Right cardiac atrium (tissue), 5 donors: ENCODE measurements around the gene SAMD4A. TPM values are rescaled to one million over a fixed set of nuclear protein-coding genes. Genes with fewer than 3 reads are reported as not detected.
"Not testable (repeated sequence)": the region's sequence is repeated elsewhere in the genome, so short reads cannot be mapped to it uniquely, and the experiment has no call there.

Experiments
- ATAC-seq, 2 donors: fragments of 200-7000 bp; cut with Tn5 transposase; one replicate each; pipeline versions ENCODE4 v1.8.0 to v1.9.1; 2020; ENCODE audit warnings: moderate library complexity in 2 of 2, mild to moderate bottlenecking in 1 of 2
- DNase-seq, 3 donors: peaks; one replicate each; pipeline ENCODE4 v3.0.0-alpha.2; 2020
- H3K27ac ChIP-seq: one replicate; pipeline ENCODE4 v1.5.1; 2013; ENCODE audit warnings: mild to moderate bottlenecking, low read length, control low read depth, moderate library complexity
- H3K27me3 ChIP-seq: one replicate; pipeline ENCODE4 v1.6.1; 2013; ENCODE audit not compliant: control insufficient read depth, insufficient read depth
- H3K4me1 ChIP-seq: one replicate; pipeline ENCODE4 v1.6.1; 2013; ENCODE audit warnings: low read length; ENCODE audit not compliant: control insufficient read depth, insufficient read depth
- H3K4me3 ChIP-seq: one replicate; pipeline ENCODE4 v1.5.1; 2013; ENCODE audit warnings: low read length, control low read depth
- H3K9me3 ChIP-seq: one replicate; pipeline ENCODE4 v1.6.1; 2013; ENCODE audit warnings: low read length; ENCODE audit not compliant: control insufficient read depth
- WGBS: extraction: QIAGEN DNeasy Blood & Tissue Kit; methylation state at CpG from one replicate; pipeline ENCODE4 v1.1.7; 2013; 5-methylcytosine and 5-hydroxymethylcytosine counted together
- intact Hi-C, 4 donors: fragments of 100-400 bp; cut with DNase I; formaldehyde crosslinking; loops; one replicate each; pipeline versions ENCODE4 v1.11.0 to v1.14.0; 2022 to 2023
- polyA plus RNA-seq: library from polyadenylated mRNA; stranded (reverse); fragments of 200-250 nt; gene quantifications from one replicate; pipeline ENCODE4 v1.2.3, GENCODE V29; 2013
- total RNA-seq, 4 donors: library from RNA; stranded (reverse); fragmentation: NEBNext Ultra II Directional; extraction: Animal tissue kit (Norgen Biotek cat#: 25700); gene quantifications; one replicate each; pipeline ENCODE4 v1.2.1, GENCODE V29; 2021
- donor health status: healthy with polysubstance abuse.
- donor health status: DM: no; HTN: yes; CAD: no.
- donor health status: DM: no; HTN: no; CAD: no.
- donor health status: DM: no; HTN: yes; CAD: no; lungs with severe emphysema.
- donor health status: DM: yes; HTN: yes; CAD: no.

The SAMD4A gene
- total and polyA plus RNA-seq, 5 donors, result 57.2 to 166 (median 137) TPM

DNA sequence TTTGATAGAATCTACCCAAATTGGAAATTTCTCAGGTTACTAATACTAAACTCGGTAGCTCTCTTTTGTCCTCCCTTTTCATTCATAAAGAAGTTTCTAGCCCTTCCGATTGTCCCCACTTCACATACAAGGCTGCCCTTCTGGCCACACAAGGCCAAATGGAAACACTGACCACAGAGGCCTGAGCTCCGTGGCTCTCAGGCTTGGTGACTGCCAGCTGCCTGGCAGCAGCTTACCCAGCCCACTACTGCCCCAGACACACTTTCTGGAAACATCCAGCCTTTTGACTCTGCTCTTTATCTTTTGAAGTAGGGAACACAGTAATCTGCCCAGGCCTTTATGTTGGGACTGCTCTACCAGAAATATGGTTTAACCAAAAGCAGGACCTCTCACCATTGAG, 168.5 kb downstream of the SAMD4A start:
- peak in 1 of 2 donors; percentile 45 for ATAC-seq
- WGBS, result 73% methylated on average over 3 of the region's 3 CpGs
- H3K9me3 ChIP-seq, result no peaks in the 10 kb centered on the region
- no peaks in the 10 kb centered on the region for H3K27me3 ChIP-seq
- no peak overlapping the region for H3K4me3 ChIP-seq
- no peak overlapping the region for H3K27ac ChIP-seq
- intact Hi-C loops, result no loop called here
- DNase-seq, result no peak
- H3K4me1 ChIP-seq, result peaks cover 10% of the 10 kb centered on the region

DNA sequence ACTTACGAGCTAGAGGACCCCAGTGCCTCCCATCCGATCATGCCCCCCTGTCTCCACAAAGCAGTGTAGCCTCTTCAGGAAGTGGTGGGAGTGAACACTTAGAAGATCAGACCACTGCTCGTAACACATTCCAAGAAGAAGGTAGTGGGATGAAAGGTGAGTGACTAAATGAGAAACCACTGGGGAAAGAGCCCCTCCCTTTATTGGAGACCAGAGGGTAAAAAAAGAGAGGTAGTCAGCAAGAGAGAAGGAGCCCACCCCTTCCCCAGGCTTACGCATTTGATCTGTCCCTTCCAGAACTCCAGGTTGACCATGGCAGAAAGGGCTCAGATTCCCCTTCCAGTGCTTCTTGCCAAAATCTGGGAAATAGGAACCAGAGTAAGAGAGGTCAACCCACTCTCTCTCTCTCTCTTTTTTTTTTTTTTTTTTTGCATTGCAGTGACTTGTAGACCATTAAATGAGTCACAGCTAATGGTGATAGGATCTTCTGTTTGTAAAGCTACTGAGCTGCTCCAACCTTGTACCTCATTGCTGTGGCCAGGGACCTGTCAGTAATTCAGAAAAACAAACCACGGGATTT, 170.3 kb downstream of the SAMD4A start:
- no peak overlapping the region for H3K4me3 ChIP-seq
- H3K4me1 ChIP-seq, result peaks cover 10% of the 10 kb centered on the region
- intact Hi-C loops, result no loop called here
- H3K27ac ChIP-seq, result no peak overlapping the region
- H3K27me3 ChIP-seq, result no peaks in the 10 kb centered on the region
- no peak for DNase-seq
- 78% methylated on average over 5 of the region's 5 CpGs for WGBS
- ATAC-seq, result no peak
- H3K9me3 ChIP-seq, result no peaks in the 10 kb centered on the region

DNA sequence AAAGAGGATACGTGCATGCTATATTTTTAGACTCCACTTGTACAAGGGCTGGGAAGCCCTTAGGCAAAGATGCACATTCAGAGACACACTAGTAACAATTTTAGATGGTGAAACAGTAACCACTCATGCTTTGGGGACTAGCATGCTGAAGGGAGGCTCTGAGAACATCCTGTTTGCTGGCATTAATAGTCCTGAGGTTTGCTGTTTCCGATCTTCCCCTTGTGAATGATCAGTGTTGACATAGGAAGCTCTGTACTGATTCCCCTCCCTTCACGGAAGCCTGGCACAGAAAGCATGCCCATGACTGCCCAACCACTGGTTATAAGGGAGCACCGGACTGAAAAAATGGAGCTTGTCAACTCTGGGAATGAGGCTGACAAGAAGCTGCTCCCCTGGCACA, 171.1 kb downstream of the SAMD4A start:
- peak; percentile 48 to 56 for ATAC-seq
- H3K9me3 ChIP-seq, result no peaks in the 10 kb centered on the region
- H3K4me1 ChIP-seq, result peaks cover 10% of the 10 kb centered on the region
- intact Hi-C loops, result no loop called here
- no peak overlapping the region for H3K4me3 ChIP-seq
- H3K27me3 ChIP-seq, result no peaks in the 10 kb centered on the region
- peak overlapping the region; percentile 12 for H3K27ac ChIP-seq
- no peak for DNase-seq
- 55% methylated on average over 4 of the region's 4 CpGs for WGBS

DNA sequence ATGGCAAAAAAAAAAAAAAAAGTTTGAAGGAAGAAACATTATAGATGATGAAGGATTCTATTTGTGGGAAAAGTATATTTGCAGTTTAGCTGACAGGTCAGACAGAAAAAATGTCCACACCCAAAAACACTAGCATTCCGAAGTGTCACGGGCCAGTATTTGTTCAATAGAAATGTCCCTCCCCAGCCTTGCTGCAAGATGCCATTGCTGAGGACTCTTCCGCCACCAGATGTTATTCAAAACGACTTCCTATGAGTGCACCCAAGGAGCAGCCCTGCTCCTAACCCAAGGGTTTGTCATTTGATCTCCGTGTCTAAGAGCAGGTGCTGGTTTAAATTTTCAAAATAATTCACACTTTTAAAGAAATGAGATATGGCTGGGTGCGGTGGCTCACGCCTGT, 172.6 kb downstream of the SAMD4A start:
- DNase-seq (no peak), ATAC-seq (no peak)
- H3K27ac ChIP-seq, result no peak overlapping the region

DNA sequence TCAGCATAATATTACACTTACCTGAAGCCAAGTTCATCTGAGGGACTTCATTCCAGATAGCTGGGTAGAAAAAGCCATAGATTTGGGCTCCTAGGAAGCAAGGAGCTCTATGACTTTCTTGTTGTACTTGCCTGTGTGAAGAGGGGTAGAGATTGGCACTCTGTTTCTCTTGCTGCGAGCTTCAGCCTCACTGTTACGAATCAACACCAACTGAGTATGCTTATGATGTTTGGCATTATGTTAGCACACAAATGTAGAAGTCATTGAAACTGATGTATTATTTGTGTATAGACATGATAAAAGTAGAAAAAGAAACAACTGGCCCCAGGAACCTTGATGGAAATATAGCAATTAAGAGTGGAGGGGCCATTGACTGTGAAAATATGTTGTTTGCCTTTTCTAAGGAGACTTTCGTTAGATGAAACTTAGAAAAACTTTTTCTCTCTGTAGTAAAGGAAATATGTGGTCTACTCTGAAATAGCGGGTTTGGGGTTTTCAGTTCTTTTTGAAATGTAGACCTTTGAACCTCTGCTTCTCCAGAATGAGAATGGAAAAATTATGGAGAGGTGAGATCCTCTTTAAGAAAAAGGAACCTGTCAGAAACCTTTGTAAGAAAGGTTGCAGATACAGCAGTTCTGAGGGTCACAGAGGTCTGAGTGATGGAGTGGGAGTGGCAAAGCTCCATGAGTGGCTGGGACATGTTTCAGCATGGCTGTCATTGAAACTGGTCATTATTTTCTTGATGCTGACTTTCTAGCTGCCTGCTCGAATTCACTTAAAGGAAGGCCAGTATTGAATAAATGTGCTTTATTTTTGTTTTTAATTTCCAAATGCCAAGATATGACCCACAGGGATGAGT, 175.8 kb downstream of the SAMD4A start:
- H3K4me3 ChIP-seq, result no peak overlapping the region
- no peaks in the 10 kb centered on the region for H3K27me3 ChIP-seq
- intact Hi-C loops, result no loop called here
- no peaks in the 10 kb centered on the region for H3K9me3 ChIP-seq
- DNase-seq, result no peak
- ATAC-seq, result no peak
- WGBS, result 93% methylated on average over 5 of the region's 5 CpGs
- no peak overlapping the region for H3K27ac ChIP-seq
- peaks cover 13% of the 10 kb centered on the region for H3K4me1 ChIP-seq

More for the DNA sequence above, 172.6 kb downstream of the SAMD4A start:
- Histone ChIP-seq H3K9me3 (no peaks in the 10 kb centered on the region), H3K4me1 (peaks cover 10% of the 10 kb centered on the region), H3K27me3 (no peaks in the 10 kb centered on the region), H3K4me3 (no peak overlapping the region)
- intact Hi-C loops, result no loop called here
- 92% methylated on average over 7 of the region's 7 CpGs for WGBS

DNA sequence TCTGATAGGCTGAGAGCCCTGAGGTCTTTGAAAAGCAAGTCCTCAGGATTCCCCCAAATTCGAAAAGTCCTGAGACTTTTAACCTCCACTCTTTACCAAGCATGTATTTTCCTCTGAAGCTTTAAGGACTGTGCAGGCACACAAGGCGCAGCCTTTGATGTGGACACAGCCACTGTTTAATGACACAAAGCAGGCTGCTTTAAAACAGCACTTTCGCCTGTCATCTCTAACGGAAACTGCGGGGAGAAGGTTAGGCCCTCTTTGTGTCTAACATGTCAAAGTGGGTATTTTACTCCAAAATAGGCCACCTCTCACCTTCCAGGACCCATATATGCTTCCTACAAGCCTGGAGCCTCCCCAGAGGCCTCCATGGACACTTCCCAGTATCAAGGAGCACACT, 176.5 kb downstream of the SAMD4A start:
- Histone ChIP-seq H3K4me1 (peaks cover 8% of the 10 kb centered on the region), H3K9me3 (no peaks in the 10 kb centered on the region), H3K27ac (no peak overlapping the region), H3K4me3 (no peak overlapping the region), H3K27me3 (no peaks in the 10 kb centered on the region)
- intact Hi-C loops, result no loop called here
- DNase-seq (no peak), ATAC-seq (no peak)
- WGBS, result 76% methylated on average over 5 of the region's 5 CpGs

DNA sequence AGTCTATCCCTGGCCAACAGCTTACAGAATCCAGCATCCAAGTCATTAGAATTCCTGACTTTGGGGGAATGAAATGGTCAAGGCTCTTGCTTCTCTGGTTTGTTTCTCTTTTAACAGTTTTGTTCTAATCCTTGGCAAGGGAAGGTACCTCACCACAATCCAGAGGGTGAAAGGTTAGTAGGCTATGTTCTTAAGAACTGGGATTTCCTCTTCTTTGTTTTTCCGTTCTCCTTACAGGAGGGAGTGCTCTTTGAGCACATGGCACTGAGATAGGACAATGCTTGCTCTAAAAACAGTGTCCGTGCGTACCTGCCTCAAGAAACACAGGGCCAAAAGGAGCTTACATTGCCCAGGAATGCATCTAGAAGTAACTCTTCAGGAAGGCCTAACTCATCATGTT, 179.1 kb downstream of the SAMD4A start:
- no peaks in the 10 kb centered on the region for H3K27me3 ChIP-seq
- peak; percentile 40 to 78 for ATAC-seq
- H3K9me3 ChIP-seq, result no peaks in the 10 kb centered on the region
- 51% methylated on average over 3 of the region's 3 CpGs for WGBS
- no peak overlapping the region for H3K4me3 ChIP-seq
- peaks cover 6% of the 10 kb centered on the region for H3K4me1 ChIP-seq
- no peak overlapping the region for H3K27ac ChIP-seq
- intact Hi-C loops, result no loop called here
- DNase-seq, result no peak

DNA sequence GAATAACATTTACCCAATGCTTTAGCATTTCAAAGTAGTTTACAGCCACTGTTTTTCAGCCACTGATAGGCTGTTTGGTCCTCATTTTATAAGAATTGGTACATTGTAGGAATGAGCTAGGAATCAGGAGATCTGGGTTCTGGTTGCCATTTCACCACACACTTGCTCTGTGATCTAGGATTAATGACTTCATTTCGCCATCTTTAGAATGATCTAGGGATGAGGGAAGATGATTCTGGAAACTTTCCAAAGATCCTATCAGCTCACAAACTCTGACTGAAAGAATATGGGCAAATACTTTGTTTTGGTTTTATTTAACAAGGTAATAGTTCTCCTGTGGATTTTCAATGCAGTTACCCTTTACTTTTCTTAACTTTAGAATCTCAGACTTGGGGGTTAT, 180.7 kb downstream of the SAMD4A start:
- peaks cover 6% of the 10 kb centered on the region for H3K4me1 ChIP-seq
- 89% methylated on average over 1 of the region's 1 CpG for WGBS
- intact Hi-C loops, result no loop called here
- no peaks in the 10 kb centered on the region for H3K9me3 ChIP-seq
- DNase-seq, result no peak
- H3K4me3 ChIP-seq, result no peak overlapping the region
- H3K27ac ChIP-seq, result no peak overlapping the region
- no peaks in the 10 kb centered on the region for H3K27me3 ChIP-seq
- no peak for ATAC-seq

DNA sequence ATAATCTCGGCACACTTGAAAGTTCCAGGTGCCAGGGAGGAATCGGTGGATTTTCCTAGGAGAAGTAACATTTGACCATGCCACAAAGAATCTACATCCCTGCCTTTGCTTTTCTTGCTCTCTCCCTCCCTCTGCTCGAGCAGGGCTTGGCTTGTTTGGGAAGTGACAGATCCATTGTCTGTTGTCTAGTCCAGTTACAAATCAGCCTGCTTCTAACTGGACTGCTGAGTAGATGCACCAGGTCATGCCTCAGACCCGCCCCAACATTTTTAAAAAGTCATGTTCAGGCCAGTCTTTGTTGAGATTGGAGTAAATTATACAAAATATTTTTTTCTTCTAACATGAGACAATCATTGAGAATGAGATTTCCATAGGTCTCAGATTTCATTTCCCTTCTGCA, 182.3 kb downstream of the SAMD4A start:
- no peaks in the 10 kb centered on the region for H3K9me3 ChIP-seq
- H3K4me3 ChIP-seq, result no peak overlapping the region
- peaks cover 6% of the 10 kb centered on the region for H3K4me1 ChIP-seq
- intact Hi-C loops, result no loop called here
- DNase-seq (no peak), ATAC-seq (no peak)
- no peaks in the 10 kb centered on the region for H3K27me3 ChIP-seq
- H3K27ac ChIP-seq, result no peak overlapping the region
- WGBS, result 80% methylated on average over 4 of the region's 4 CpGs

DNA sequence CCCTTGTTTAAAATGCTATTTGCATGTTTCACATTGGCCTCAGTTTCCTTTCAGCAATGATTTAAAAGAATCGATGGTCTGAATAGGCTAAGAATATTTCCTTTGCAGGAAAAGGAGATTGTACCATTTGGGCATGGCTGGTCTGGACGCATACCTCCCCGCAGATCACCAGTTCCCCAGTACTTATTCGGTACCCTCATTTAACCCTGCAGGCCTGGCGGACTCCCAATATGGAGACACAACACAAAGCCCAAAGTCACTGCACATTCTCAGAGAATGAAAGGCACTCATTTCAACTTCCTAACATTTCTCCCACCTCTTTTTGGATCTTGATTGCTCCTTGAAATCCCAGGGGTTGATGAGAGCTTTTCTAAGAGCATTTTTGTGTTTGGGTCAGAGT, 182.8 kb downstream of the SAMD4A start:
- ATAC-seq (no peak), DNase-seq (no peak)
- H3K4me1 ChIP-seq, result peaks cover 5% of the 10 kb centered on the region
- H3K27me3 ChIP-seq, result no peaks in the 10 kb centered on the region
- no peaks in the 10 kb centered on the region for H3K9me3 ChIP-seq
- intact Hi-C loops, result no loop called here
- 75% methylated on average over 5 of the region's 5 CpGs for WGBS
- H3K4me3 ChIP-seq, result no peak overlapping the region
- H3K27ac ChIP-seq, result no peak overlapping the region

DNA sequence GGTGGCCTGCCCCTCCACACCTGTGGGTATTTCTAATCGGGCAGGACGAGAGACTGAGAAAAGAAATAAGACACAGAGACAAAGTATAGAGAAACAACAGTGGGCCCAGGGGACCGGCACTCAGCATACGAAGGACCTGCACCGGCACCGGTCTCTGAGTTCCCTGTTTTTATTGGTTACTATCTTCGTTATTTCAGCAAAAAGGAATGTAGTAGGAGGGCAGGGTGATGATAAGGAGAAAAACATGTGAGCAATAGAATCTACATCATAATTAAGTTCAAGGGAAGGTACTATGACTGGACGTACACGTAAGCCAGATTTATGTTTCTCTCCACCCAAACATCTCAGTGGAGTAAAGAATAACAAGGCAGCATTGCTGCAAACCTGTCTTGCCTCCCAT, 185.7 kb downstream of the SAMD4A start:
- intact Hi-C loops, H3K4me1 ChIP-seq, H3K4me3 ChIP-seq, H3K27me3 ChIP-seq, H3K27ac ChIP-seq, ATAC-seq, H3K9me3 ChIP-seq, DNase-seq: not testable (repeated sequence)
- WGBS, result 58% methylated on average over 9 of the region's 9 CpGs
